Testis (tissue), 2 donors: ENCODE measurements around the gene BPTF.

Source experiments
- CTCF ChIP-seq, 3 experiments: fragments of 450-650 bp in 2 of 3; fragments of 200-600 bp in 1 of 3; sonication (generic) in 1 of 3; IDR thresholded peaks; one replicate each; pipeline ENCODE4 v1.5.1; 2016 to 2019; ENCODE audit warnings: antibody characterized with exemption in 3 of 3, mild to moderate bottlenecking in 2 of 3, moderate library complexity in 1 of 3
- POLR2A ChIP-seq: fragments of 450-650 bp; IDR thresholded peaks from one replicate; pipeline ENCODE4 v1.6.1; 2017; ENCODE audit warnings: antibody characterized with exemption, mild to moderate bottlenecking, moderate library complexity

GRCh38 chr17:67980456-67980855, 155.2 kb downstream of the BPTF start:
- no peak for TF ChIP-seq CTCF (IDR thresholded peaks at IDR 0.05)
- no peak for TF ChIP-seq POLR2A
